Kidney (tissue), 14 donors: ENCODE results near the gene HRAS. TPM values are rescaled to one million over a fixed set of nuclear protein-coding genes. Genes with fewer than 3 reads are reported as not detected.

Source experiments
- DNase-seq, 5 donors: peaks; one replicate each; pipeline ENCODE4 v3.0.0-alpha.2; 2013 to 2020
- FAIRE-seq: peaks from 2 replicates; lab custom pipeline; 2012; peaks lifted over from hg19 to GRCh38; lab: Jason Lieb, UNC
- H3K27ac ChIP-seq, 2 donors: one replicate each; pipeline ENCODE4 v1.7.0; 2013; ENCODE audit warnings: low read depth in 2 of 2, low read length in 2 of 2, inconsistent platforms in 1 of 2
- H3K27me3 ChIP-seq: one replicate; pipeline ENCODE4 v1.7.1; 2013; ENCODE audit warnings: low read length, inconsistent platforms; ENCODE audit not compliant: control insufficient read depth, insufficient read depth
- H3K36me3 ChIP-seq, 3 donors: one replicate each; pipeline versions ENCODE4 v1.7.0 to v1.7.1; 2013; ENCODE audit warnings: low read length in 3 of 3, control low read depth in 1 of 3, inconsistent platforms in 1 of 3; ENCODE audit not compliant: insufficient read depth in 3 of 3, control insufficient read depth in 2 of 3
- H3K4me1 ChIP-seq, 3 donors: one replicate each; pipeline versions ENCODE4 v1.7.0 to v1.7.1; 2013; ENCODE audit warnings: low read length in 3 of 3, inconsistent platforms in 1 of 3, low read depth in 1 of 3; ENCODE audit not compliant: control insufficient read depth in 2 of 3, insufficient read depth in 2 of 3
- H3K4me3 ChIP-seq, 3 donors: one replicate each; pipeline versions ENCODE4 v1.7.0 to v1.8.1; 2013; ENCODE audit warnings: low read length in 3 of 3, control low read depth in 1 of 3, inconsistent platforms in 1 of 3
- H3K9ac ChIP-seq, 3 donors: one replicate each; pipeline versions ENCODE4 v1.7.0 to v1.7.1; 2013; ENCODE audit warnings: low read length in 3 of 3, control low read depth in 1 of 3, inconsistent platforms in 1 of 3
- H3K9me3 ChIP-seq, 3 donors: one replicate each; pipeline versions ENCODE4 v1.7.0 to v1.7.1; 2013; ENCODE audit warnings: low read length in 3 of 3, control low read depth in 1 of 3, inconsistent platforms in 1 of 3; ENCODE audit not compliant: control insufficient read depth in 2 of 3, insufficient read depth in 1 of 3
- intact Hi-C: fragments of 100-400 bp; cut with DNase I; formaldehyde crosslinking; loops from one replicate; pipeline ENCODE4 v1.11.1; 2022
- polyA plus RNA-seq: library from polyadenylated mRNA; stranded (reverse); fragments of 350-450 nt; fragmentation: Illumina TruSeq; extraction: RNeasy Lipid Tissue Mini Kit (QIAGEN cat#74804); gene quantifications from one replicate; pipeline ENCODE4 v1.2.3, GENCODE V29; 2014; ENCODE audit warnings: low read depth, low replicate concordance; ENCODE audit not compliant: insufficient read depth
- total RNA-seq: library from RNA; stranded (reverse); fragmentation: NEBNext Ultra II Directional; extraction: Animal tissue kit (Norgen Biotek cat#: 25700); gene quantifications from one replicate; pipeline ENCODE4 v1.2.1, GENCODE V29; 2021
- TF ChIP-seq, protein P1 (sequence below): IDR thresholded peaks from 3 replicates; pipeline ENCODE4 v1.5.1; 2012; ENCODE audit warnings: mild to moderate bottlenecking, moderate library complexity, borderline replicate concordance; ENCODE audit not compliant: insufficient read depth; ENCODE audit errors: extremely low read depth
- donor health status: control.
- donor health status: control.
- donor health status: control.
- donor health status: control.
- donor health status: control.
- donor health status: DM: yes; HTN: yes; CAD: no.
- donor health status: Normal renal cell carcinoma (clear cell type).

Gene HRAS
- total and polyA plus RNA-seq, 2 donors from 2014 or later, result 66.1 to 100 TPM

DNA sequence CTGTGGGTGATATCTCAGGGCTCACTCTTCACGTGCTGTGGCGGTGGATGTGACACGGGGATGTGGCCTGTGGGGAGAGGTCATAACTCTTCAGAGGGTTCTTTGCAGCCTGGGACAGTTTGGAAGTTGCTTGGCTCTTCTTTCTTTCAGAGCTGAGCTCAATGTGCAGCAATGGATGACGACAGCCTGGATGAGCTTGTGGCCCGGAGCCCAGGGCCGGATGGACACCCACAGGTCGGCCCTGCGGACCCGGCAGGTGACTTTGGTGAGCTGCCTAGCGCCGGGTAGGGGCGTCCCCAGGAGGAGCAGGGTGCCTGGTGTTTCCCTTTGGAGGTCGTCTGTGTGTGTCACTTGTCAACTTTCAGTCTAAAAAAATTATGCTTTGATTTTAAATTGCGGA, 46.0 kb upstream of the HRAS start:
- no peak overlapping the region for H3K9ac ChIP-seq
- TF ChIP-seq, protein P1, sequence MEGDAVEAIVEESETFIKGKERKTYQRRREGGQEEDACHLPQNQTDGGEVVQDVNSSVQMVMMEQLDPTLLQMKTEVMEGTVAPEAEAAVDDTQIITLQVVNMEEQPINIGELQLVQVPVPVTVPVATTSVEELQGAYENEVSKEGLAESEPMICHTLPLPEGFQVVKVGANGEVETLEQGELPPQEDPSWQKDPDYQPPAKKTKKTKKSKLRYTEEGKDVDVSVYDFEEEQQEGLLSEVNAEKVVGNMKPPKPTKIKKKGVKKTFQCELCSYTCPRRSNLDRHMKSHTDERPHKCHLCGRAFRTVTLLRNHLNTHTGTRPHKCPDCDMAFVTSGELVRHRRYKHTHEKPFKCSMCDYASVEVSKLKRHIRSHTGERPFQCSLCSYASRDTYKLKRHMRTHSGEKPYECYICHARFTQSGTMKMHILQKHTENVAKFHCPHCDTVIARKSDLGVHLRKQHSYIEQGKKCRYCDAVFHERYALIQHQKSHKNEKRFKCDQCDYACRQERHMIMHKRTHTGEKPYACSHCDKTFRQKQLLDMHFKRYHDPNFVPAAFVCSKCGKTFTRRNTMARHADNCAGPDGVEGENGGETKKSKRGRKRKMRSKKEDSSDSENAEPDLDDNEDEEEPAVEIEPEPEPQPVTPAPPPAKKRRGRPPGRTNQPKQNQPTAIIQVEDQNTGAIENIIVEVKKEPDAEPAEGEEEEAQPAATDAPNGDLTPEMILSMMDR, result no peak
- H3K27ac ChIP-seq, result no peak overlapping the region
- H3K4me1 ChIP-seq, result peaks cover 0 to 29% (median 11%) of the 10 kb centered on the region in 3 donors
- H3K9me3 ChIP-seq, result no peaks in the 10 kb centered on the region
- intact Hi-C loops, result no loop called here
- no peak overlapping the region for H3K4me3 ChIP-seq
- peaks cover 0 to 16% (median 10%) of the 10 kb centered on the region in 3 donors for H3K36me3 ChIP-seq
- FAIRE-seq, result no peak
- DNase-seq, result no peak
- H3K27me3 ChIP-seq, result no peaks in the 10 kb centered on the region

DNA sequence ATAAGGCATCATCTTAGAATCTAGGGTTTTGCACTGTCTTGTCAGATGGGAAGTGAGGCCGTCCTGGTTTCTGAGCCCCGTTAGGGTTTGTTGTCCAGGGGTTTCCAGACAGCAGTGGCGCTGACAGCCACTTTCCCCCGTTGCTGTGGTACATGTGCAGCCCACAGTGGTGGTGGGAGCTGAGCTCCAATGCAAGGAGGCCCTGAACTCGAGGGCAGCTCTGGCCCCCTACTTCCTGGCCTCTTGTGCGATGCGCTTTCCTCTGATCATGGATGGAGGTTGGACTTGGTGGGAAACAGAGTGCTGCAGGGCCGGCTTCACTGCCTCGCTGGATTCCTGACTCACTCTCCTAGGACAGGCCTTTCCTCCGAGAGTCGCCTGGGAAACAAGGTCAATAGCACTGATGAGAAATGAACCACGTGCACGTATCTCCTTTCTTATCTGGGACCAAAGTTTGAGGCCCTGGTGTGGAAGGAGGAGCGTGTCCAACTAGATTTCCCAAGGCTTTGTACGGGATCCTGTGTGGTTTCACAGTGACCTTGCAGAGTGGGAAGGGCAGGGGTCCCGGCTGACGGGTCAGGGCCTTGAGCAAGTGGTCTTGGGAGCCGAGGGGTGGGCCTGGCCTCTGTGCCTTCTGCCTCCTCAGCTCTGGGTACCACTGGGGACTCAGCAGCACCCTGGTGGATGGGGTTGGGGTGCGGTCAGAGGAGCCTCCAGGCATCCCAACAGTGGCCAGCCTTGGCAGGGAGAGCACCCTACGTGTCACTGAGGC, 44.6 kb upstream of the HRAS start:
- no peaks in the 10 kb centered on the region for H3K27me3 ChIP-seq
- peaks cover 0 to 34% (median 11%) of the 10 kb centered on the region in 3 donors for H3K4me1 ChIP-seq
- no peaks in the 10 kb centered on the region for H3K9me3 ChIP-seq
- FAIRE-seq (no peak), DNase-seq (no peak)
- intact Hi-C loops, result no loop called here
- no peak overlapping the region for H3K9ac ChIP-seq
- TF ChIP-seq, protein P1, result no peak
- peaks cover 0 to 13% (median 10%) of the 10 kb centered on the region in 3 donors for H3K36me3 ChIP-seq
- no peak overlapping the region for H3K4me3 ChIP-seq
- no peak overlapping the region for H3K27ac ChIP-seq

- no peaks in the 10 kb centered on the region for H3K27me3 ChIP-seq
- peak in 1 of 5 donors; percentile 34 for DNase-seq
- peaks cover 0 to 5% (median 3%) of the 10 kb centered on the region in 3 donors for H3K36me3 ChIP-seq
- H3K9ac ChIP-seq, result peak overlapping the region in 1 of 3 donors; percentile 85
- no peak for FAIRE-seq
- TF ChIP-seq, protein P1, result no peak
- peaks cover 0 to 40% (median 12%) of the 10 kb centered on the region in 3 donors for H3K4me1 ChIP-seq
- intact Hi-C loops, result no loop called here
- peak overlapping the region in 1 of 2 donors; percentile 22 for H3K27ac ChIP-seq
- no peaks in the 10 kb centered on the region for H3K9me3 ChIP-seq
- peak overlapping the region in 1 of 3 donors; percentile 87 for H3K4me3 ChIP-seq
Measured at GRCh38 chr11:578276-579035, 43.1 kb upstream of the HRAS start.
